Measurements from ENCODE around the gene LCORL. TPM values are rescaled to one million over a fixed set of nuclear protein-coding genes. Genes with fewer than 3 reads are reported as not detected.

LCORL gene
- total and polyA plus RNA-seq, 9 of the 15 experiments (the other 6 are each of a cell fraction or from before 2014, with no cell fraction given), result 3.1 to 24.5 (median 11.1) TPM

DNA sequence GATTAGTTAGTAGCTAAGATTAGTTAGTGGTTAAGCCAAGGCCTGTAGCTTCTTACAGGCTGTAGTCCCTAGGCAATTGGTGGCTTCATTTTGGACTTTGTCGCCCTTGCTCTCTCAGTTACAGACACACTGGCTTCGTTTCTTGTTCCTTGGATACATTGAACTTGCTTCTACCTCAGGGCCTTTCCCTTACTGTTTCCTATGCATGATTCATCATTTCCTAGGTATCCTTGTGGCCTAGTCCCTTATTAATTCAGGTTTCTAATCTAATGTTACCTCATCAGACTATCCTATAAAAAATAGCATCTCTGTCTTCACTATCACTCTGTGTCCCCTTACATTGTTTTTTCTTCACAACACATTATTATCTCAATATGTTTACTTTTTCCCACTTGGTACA is 45.5 kb upstream of the LCORL start:
- Histone ChIP-seq H4K20me1 (replicated peaks; ENCODE audit: control insufficient read depth, insufficient read depth, low read length) (no peaks in the 10 kb centered on the region), H3K9me3 (replicated peaks; ENCODE audit: control insufficient read depth, insufficient read depth, low read depth, low read length) (no peaks in the 10 kb centered on the region), H3K27me3 (ENCODE audit: control insufficient read depth in 2 of 2, insufficient read depth in 2 of 2, low read length in 2 of 2) (no peaks in the 10 kb centered on the region), H3K4me1 (replicated peaks in 1 of 2; ENCODE audit: control insufficient read depth in 2 of 2, insufficient read depth in 2 of 2, low read length in 2 of 2) (no peaks in the 10 kb centered on the region), H3K9ac (ENCODE audit: insufficient read depth in 1 of 2, low read depth in 2 of 2, low read length in 2 of 2) (no peak overlapping the region), H2AFZ (ENCODE audit: low read depth, low read length) (no peak overlapping the region), H3K4me2 (ENCODE audit: insufficient read depth, low read length) (no peak overlapping the region), H3K27ac (ENCODE audit: extremely low read depth, low read depth, low read length) (no peak overlapping the region), H3K9me1 (ENCODE audit: control insufficient read depth, insufficient read depth, low read length) (no peaks in the 10 kb centered on the region), H3K4me3 (no peak overlapping the region), H3K79me2 (ENCODE audit: control insufficient read depth, insufficient read depth, low read length) (no peaks in the 10 kb centered on the region), H3K36me3 (ENCODE audit: control insufficient read depth, insufficient read depth, low read length) (no peaks in the 10 kb centered on the region)
- in situ Hi-C loops (cut with MboI) (no loop called here), intact Hi-C loops (cut with micrococcal nuclease) (no loop called here)
- ATAC-seq (no peak), FAIRE-seq (no peak), DNase-seq (ENCODE audit: extremely low read depth in 1 of 4, low spot score in 3 of 4) (no peak)
- CTCF ChIA-PET (ENCODE audit: low intra/inter-chr PET ratio), result no interaction called here
- POLR2A ChIA-PET, result no interaction called here
- no TSS peak for BruUV-seq (replicated peaks)
- WGBS (ENCODE audit: insufficient coverage, low coverage, missing lambda C conversion rate), result 0% methylated on average over 2 of the region's 2 CpGs
- TF ChIP-seq POLR2B (IDR thresholded peaks at IDR 0.05; ENCODE audit: low read depth, partially characterized antibody), result no peak
- no peak for TF ChIP-seq ARNT (IDR thresholded peaks at IDR 0.05)
- TF ChIP-seq PYGO2 (tag; IDR thresholded peaks at IDR 0.05), result no peak
- no peak for TF ChIP-seq ZNF696 (CRISPR knock-in tag; conservative IDR thresholded peaks at IDR 0.05)
- no peak for TF ChIP-seq ETV5 (CRISPR knock-in tag; IDR thresholded peaks at IDR 0.05; ENCODE audit: low read depth)
- no peak for TF ChIP-seq PHB (CRISPR knock-in tag; IDR thresholded peaks at IDR 0.05)

DNA sequence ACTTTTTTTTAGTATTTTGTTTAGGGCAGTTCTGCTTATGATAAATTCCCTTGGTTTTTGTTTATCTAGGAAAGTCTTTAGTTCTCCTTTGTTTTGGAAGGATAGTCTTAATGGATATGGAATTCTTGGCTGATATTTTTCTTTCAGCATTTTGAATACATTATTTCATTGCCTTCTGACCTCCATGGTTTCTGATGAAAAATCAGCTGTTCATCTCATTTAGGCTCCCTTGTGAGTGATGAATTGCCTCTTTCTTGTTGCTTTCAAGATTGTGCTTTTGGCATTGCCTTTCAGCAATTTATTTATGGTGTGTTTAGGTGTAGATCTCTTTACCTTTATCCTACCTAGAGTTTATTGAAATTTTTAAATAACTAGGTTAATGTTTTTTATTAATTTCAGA is 41.5 kb upstream of the LCORL start:
- no peak for TF ChIP-seq NCOA4 (IDR thresholded peaks at IDR 0.05; ENCODE audit: partially characterized antibody)
- TF ChIP-seq CBX3 (IDR thresholded peaks at IDR 0.05; ENCODE audit: borderline replicate concordance in 1 of 2, low read length in 2 of 2), result peak in 1 of 2 experiments; percentile 94; a peak in 2 of 3 replicates
- TF ChIP-seq TRIM28 (IDR thresholded peaks at IDR 0.05), result peak; percentile 86
- no peak for TF ChIP-seq HNRNPL (IDR thresholded peaks at IDR 0.05; ENCODE audit: low read depth, low read length)
- 0 out of 2 replicates have a peak, but pooled peaks have one; percentile 18 for TF ChIP-seq NR2C1 (IDR thresholded peaks at IDR 0.05)
- peak; percentile 44; the same call in 1 of the 2 replicates for TF ChIP-seq NR2C1 (tag; IDR thresholded peaks at IDR 0.05)
- TF ChIP-seq ERF (CRISPR knock-in tag; IDR thresholded peaks at IDR 0.05), result no peak
- TF ChIP-seq TOE1 (IDR thresholded peaks at IDR 0.05; ENCODE audit: borderline replicate concordance), result no peak
- no peak for TF ChIP-seq TOE1 (CRISPR knock-in tag; IDR thresholded peaks at IDR 0.05; ENCODE audit: borderline replicate concordance, low read depth)
- TF ChIP-seq NR2C2 (CRISPR knock-in tag; IDR thresholded peaks at IDR 0.05), result no peak
- TF ChIP-seq NR2C2 (tag; IDR thresholded peaks at IDR 0.05), result peak; percentile 41; the same call in 1 of the 2 replicates
- TF ChIP-seq CBX5 (IDR thresholded peaks at IDR 0.05; ENCODE audit: borderline replicate concordance, low read depth), result peak; percentile 81; the same call in 1 of the 2 replicates
- peak; percentile 16 for TF ChIP-seq DACH1 (IDR thresholded peaks at IDR 0.05; ENCODE audit: partially characterized antibody)
- Histone ChIP-seq H3K4me1 (replicated peaks in 1 of 2; ENCODE audit: control insufficient read depth in 2 of 2, insufficient read depth in 2 of 2, low read length in 2 of 2) (no peaks in the 10 kb centered on the region; a peak in 1 of 5 replicates), H3K9me3 (replicated peaks; ENCODE audit: control insufficient read depth, insufficient read depth, low read depth, low read length) (no peaks in the 10 kb centered on the region), H4K20me1 (replicated peaks; ENCODE audit: control insufficient read depth, insufficient read depth, low read length) (no peaks in the 10 kb centered on the region), H3K27me3 (ENCODE audit: control insufficient read depth in 2 of 2, insufficient read depth in 2 of 2, low read length in 2 of 2) (no peaks in the 10 kb centered on the region), H3K9me1 (ENCODE audit: control insufficient read depth, insufficient read depth, low read length) (no peaks in the 10 kb centered on the region), H3K27ac (ENCODE audit: extremely low read depth, low read depth, low read length) (no peak overlapping the region), H3K9ac (ENCODE audit: insufficient read depth in 1 of 2, low read depth in 2 of 2, low read length in 2 of 2) (no peak overlapping the region), H3K4me2 (ENCODE audit: insufficient read depth, low read length) (no peak overlapping the region), H2AFZ (ENCODE audit: low read depth, low read length) (no peak overlapping the region), H3K36me3 (ENCODE audit: control insufficient read depth, insufficient read depth, low read length) (no peaks in the 10 kb centered on the region), H3K79me2 (ENCODE audit: control insufficient read depth, insufficient read depth, low read length) (no peaks in the 10 kb centered on the region), H3K4me3 (no peak overlapping the region)
- DNase-seq (ENCODE audit: extremely low read depth in 1 of 4, low spot score in 3 of 4) (no peak), ATAC-seq (no peak), FAIRE-seq (no peak)
- ChIA-PET POLR2A (no interaction called here), CTCF (ENCODE audit: low intra/inter-chr PET ratio) (no interaction called here)
- in situ Hi-C loops (cut with MboI) (no loop called here), intact Hi-C loops (cut with micrococcal nuclease) (no loop called here)
- no TSS peak for BruUV-seq (replicated peaks)

Measured in K562 (cell line).